HG02610 (cell line): ENCODE data around the gene EPHB1.
A peak's percentile ranks its signal among the peaks of the same experiment; 100 is the strongest.
"Not testable (repeated sequence)": the region's sequence is repeated elsewhere in the genome, so short reads cannot be mapped to it uniquely, and the experiment has no call there.

ENCODE experiments used
- ATAC-seq: cut with Tn5 transposase; IDR thresholded peaks from one replicate; pipeline ENCODE4 v1.9.1; 2021; ENCODE audit warnings: mild to moderate bottlenecking, moderate library complexity; ENCODE audit not compliant: unreplicated experiment

The EPHB1 gene

DNA sequence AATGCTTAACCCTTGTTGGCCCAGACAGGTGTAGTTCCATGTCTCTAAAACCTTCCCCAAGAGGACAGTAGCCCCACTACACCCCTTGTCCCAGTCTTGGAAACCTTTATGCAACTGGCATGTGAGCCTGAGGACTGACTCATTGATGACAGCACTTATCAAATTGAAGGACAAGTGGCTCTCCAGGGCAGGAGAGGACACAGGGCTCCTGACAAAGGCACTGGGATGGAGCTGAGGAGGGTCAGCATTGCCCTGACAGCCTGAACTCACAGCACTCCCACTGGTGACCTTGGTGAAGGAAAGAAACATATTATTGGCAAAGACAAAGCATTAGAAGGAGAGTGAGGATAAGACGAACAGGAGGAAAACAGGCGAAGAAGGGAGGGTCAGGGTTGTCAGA is 139.9 kb downstream of the EPHB1 start:
- ATAC-seq = no peak

DNA sequence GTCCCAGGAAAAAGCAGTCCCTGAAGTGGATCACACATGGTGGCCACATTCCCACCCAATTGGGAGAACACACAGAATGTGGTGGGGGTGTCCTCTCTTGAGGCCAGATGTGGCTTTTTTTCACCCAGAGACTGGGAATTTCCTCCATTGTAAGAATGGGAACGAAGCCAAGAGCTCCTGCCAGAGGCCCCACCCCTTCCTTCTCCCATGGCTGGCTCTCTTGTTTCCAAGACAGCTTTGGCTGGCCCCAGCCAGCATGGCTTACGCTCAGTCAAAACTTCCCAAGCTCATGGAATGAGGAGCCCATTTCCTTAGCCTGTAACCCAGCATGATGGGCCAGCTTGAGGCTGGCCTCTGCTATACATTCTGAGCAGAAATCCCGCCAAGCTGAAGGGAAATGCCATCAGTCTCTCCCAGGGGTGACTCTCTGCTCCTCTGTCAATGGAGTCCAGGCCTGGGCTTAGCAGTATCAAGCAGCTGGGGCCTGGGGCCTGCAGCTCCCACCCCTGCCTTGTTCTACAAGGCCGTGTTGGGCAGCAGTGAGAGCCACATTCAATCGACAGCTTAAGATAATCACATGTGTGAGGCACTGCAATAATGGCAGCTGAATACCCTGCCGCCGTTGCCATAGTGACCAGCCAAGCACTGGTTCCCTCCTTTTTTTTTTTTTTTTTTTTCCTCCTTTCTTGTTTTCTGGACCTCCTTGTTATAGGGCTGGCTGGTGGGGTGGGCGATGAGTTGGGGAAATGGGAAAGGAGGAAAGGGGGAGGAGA is 142.4 kb downstream of the EPHB1 start:
- ATAC-seq = no peak

DNA sequence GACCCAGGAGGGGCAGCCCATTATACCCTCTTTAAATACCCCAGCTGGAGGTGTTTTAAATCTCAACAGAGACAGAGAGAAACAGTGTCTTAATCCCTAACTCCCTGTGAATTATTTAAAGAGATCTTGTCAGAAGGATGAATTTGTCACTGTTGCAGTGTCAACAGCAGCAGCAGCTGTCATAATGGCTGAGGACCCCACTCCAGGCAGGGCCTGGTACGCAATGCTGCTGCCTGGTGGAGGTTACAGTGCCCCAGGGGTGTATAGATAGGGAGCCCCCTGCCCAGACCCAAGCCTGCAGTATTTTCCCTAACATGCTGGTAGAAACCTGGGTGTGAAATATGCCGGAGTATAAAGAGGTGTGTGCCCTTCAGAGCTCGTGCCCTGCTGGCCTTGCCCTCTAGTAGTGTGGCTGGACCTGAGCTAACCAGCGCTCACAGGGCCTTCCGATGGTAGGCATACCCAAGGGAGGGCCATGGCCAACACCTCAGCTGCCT is 143.0 kb downstream of the EPHB1 start:
- no peak for ATAC-seq

- no peak for ATAC-seq
Observed at GRCh38 chr3:134939978-134940377, 144.9 kb downstream of the EPHB1 start.

GRCh38 chr3:134941820-134942219 is 146.8 kb downstream of the EPHB1 start:
- no peak for ATAC-seq

- ATAC-seq = no peak
Observed at GRCh38 chr3:134944429-134944828, 149.4 kb downstream of the EPHB1 start.

DNA sequence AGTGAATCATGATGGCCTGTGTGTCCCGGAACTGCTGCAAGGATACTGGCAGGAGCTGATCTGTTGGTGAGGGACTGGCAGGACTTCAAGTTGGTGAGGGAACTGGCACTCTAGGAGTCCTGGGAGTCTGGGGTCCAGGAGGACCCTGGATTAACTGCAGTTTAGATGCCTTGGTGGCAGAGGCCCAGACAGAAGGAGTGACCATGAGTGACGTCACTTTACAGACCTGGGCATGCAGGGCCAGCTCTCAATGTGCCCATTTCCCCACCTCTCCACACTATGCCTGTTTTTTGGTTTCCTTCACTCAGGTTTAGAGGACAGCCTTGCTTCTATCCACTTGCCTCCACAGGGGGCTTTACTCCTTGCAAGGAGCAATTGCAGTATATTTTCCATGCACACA is 154.1 kb downstream of the EPHB1 start:
- no peak for ATAC-seq

DNA sequence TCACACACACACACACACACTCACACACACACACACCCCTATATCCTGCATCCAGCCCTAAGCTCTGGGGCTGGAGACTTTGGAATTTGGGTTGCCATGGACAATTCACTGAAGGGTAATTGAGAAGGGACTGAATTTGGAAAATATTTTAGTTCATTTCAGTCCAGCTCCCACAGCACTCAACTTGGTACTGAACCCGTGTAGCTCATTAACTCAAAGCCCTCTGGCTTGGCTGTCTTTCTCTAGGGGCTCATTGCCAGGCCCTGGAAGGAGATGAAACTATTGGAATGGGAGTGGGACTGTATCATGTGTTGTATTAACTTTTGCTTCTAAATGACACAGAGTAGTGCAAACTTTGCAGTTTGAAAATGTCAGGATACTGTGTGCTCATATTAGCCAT is 157.3 kb downstream of the EPHB1 start:
- no peak for ATAC-seq

DNA sequence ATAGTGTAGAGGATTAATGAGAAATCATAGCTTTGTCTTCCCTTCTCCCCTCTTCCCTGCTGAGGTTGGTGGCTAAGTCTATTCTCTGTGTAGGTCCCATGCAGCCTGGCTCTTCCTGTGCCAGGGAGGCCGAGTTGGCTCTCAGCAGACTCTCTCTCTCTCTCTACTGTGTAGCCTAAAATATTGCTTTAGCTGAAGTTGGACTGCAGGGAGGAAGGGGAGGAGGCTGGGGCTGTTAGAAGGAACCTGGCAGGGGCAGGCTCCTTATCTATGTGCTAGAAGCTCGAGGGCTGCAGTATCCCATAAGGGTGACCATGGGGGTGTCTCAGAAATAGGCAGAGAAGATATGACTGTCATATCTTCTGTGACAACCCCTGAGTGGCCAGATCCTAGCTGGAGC is 160.8 kb downstream of the EPHB1 start:
- ATAC-seq = peak; percentile 32

DNA sequence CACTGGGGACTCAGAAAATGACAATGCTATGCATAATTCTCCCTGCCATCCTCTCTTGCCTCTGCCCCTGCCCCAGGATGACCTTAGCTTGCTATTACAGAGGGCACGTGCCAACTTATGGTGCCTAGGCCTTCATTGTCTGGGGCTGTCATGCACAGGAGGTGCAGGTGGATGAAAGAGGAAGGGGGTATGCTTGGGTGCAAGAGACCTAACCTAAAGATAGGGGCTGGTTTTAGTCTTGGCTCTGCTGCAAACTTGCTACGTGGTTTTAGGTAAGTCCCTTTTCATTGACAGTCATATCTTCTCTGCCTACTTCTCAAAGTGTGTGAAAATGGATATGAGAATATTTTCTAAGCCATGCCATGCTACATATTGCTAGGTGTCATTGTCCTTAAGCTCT is 161.3 kb downstream of the EPHB1 start:
- peak; percentile 74 for ATAC-seq

DNA sequence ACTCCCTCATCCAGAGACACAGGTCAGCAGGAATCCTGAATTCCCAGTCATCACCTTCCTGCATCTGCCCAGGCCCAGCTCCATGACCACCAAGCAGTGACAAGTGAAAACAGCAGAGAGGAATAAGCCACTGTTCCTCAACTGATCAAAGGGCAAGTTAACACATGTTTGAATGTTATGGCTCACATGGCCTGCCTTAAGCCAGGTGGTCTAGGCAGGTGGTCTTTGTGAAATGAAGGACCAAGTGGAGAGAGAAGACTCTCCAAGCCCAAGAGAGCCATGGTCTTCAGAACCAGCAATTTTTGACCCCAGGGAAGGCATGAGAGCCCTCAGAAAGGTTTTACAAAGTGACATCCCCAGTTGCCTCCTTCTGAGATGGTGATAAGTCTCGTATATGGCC is 161.8 kb downstream of the EPHB1 start:
- no peak for ATAC-seq

DNA sequence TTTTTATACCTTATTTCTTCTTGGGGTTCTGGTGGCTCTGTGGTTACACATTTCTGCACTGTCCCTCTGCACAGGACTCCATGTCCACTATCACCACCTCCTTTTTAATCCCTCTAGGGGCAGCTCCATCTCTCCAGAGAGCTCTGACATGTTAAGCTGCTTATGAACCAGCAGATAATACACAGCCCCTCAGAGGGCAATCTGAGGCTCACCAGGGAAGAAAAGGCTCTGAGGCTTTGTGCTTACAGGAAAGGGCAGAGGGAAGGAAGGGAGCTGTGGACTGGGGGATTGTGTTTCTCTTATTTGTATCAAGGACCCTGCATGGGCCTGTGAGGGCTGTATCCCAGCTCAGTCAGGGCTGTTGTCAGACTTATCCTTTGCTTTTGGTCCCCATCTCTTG is 164.5 kb downstream of the EPHB1 start:
- no peak for ATAC-seq

GRCh38 chr3:134964226-134964625 is 169.2 kb downstream of the EPHB1 start:
- ATAC-seq = no peak

GRCh38 chr3:134965865-134966481 is 170.9 kb downstream of the EPHB1 start:
- no peak for ATAC-seq

- ATAC-seq = no peak
Observed at GRCh38 chr3:134970895-134971294, 175.8 kb downstream of the EPHB1 start.

DNA sequence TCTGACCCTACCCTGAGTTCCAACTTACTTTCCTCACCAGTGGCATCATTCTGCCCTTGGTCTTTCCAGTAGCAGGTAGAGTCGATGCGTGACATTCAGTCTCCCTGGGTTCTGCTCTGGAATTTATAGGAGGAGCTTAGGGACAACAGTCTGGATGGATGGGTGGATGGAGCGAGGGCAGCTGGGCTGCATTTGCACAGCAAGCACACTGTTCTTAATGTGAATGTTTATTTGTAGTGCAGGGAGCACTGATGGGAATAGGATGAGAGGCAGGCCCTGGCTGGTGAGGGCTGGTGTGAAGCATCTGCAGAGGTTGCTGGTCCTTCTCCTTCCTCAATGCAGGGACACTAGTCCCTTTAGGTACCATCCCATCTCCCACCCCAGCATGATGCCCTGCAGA is 176.2 kb downstream of the EPHB1 start:
- no peak for ATAC-seq

DNA sequence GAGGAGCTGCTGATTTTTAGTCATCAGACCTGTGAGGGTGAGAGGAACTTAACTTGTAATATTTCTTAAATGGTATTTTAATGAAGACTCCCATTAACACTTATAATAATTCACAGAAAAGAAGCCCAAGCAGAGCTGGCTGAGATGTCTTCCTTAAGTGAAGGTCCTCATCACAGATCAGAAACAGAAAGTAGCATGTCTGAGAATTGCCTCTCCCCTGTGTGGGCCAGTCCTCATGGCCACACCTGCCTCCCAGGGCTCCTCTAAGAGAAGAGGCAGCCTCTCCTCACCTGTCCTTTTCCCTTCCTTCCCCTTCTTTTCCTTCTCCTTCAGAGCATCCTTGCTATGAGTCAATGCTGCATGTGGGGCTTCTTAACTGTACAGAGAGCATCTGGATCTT is 176.8 kb downstream of the EPHB1 start:
- not testable (repeated sequence) for ATAC-seq

DNA sequence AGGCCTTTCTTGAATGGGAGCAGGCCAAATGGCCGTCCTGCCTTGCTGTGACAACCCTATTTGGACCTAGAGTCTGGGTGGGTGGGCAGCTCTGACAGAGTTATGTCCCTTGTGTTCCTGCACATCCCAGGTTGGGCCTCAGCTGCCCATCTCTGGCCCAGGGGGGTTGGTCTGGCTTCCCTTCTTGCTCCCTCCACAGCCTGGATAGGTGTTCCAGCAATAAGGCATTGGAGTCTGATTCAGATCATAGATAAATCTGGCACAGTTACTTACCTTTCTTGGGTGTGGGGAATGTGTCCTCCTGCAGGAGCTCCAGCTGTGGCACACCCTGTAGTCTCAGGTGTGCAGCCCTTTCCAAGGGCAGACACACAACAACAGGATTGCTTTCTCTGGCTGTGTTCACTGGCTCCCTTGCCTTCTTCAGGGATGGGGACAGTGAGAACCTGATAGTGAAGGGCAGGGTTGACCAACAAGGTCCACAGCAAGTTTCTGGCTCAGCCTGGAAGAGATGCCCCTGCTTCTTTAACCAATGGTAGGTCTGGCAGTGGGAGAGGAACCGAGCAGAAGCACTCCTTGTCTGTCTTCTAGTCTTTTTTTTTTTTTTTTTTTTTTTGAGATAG is 177.9 kb downstream of the EPHB1 start:
- no peak for ATAC-seq

GRCh38 chr3:134974624-134975023 is 179.6 kb downstream of the EPHB1 start:
- ATAC-seq = no peak

GRCh38 chr3:134976948-134977347 is 181.9 kb downstream of the EPHB1 start:
- no peak for ATAC-seq

DNA sequence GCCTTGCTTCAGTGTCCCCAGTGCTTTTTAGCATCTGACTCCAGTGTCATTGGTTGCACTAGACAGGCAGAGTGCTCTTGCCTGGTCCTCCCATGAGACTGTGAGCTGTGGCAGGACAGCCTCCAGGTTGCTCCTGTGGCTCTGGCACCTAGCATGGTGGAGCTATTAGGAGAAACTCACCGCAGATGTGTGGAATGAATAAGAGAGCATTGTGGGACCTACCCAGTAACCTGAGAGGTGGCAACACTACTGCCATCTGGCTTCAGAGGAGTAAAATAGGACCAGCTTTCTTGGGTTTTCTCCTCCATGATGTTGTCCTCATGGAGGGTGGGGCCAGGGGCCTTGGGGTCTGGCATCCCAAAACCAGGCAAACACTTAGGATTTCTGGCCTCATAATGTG is 183.6 kb downstream of the EPHB1 start:
- ATAC-seq = no peak
